RPMI8226 (cell line): ENCODE data around the gene ACBD6.

Experiments used
- DNase-seq: peaks from one replicate; pipeline ENCODE4 v3.0.0-alpha.2; 2015

Gene ACBD6

GRCh38 chr1:180524915-180525714 is 22.7 kb upstream of the ACBD6 start:
- DNase-seq = no peak

- no peak for DNase-seq
Observed at GRCh38 chr1:180524160-180524914, 22.0 kb upstream of the ACBD6 start.

- no peak for DNase-seq
Observed at GRCh38 chr1:180522213-180522515, 19.8 kb upstream of the ACBD6 start.

- DNase-seq = no peak
Observed at GRCh38 chr1:180521474-180522212, 19.3 kb upstream of the ACBD6 start.

GRCh38 chr1:180519846-180520245 is 17.5 kb upstream of the ACBD6 start:
- no peak for DNase-seq

GRCh38 chr1:180515857-180516388 is 13.5 kb upstream of the ACBD6 start:
- peak; percentile 77 for DNase-seq

GRCh38 chr1:180515364-180515763 is 13.0 kb upstream of the ACBD6 start:
- no peak for DNase-seq

- no peak for DNase-seq
Observed at GRCh38 chr1:180513531-180513930, 11.2 kb upstream of the ACBD6 start.

- DNase-seq = no peak
Observed at GRCh38 chr1:180510882-180511281, 8.5 kb upstream of the ACBD6 start.

GRCh38 chr1:180508725-180509097 is 6.3 kb upstream of the ACBD6 start:
- DNase-seq = no peak

- DNase-seq = peak; percentile 20
Observed at GRCh38 chr1:180507795-180508724, 5.7 kb upstream of the ACBD6 start.

GRCh38 chr1:180505732-180506335 is 3.5 kb upstream of the ACBD6 start:
- DNase-seq = no peak

- no peak for DNase-seq
Observed at GRCh38 chr1:180504186-180504585, 1.8 kb upstream of the ACBD6 start.

GRCh38 chr1:180503280-180503862 is 994 bp upstream of the ACBD6 start:
- peak; percentile 29 for DNase-seq

- DNase-seq = peak; percentile 78
Observed at GRCh38 chr1:180501865-180502360, 464 bp downstream of the ACBD6 start.

- DNase-seq = no peak
Observed at GRCh38 chr1:180500689-180501088, 1.7 kb downstream of the ACBD6 start.

GRCh38 chr1:180498594-180498993 is 3.8 kb downstream of the ACBD6 start:
- DNase-seq = no peak

GRCh38 chr1:180497826-180498225 is 4.6 kb downstream of the ACBD6 start:
- DNase-seq = no peak

- no peak for DNase-seq
Observed at GRCh38 chr1:180494370-180494769, 8.0 kb downstream of the ACBD6 start.

GRCh38 chr1:180489976-180490375 is 12.4 kb downstream of the ACBD6 start:
- no peak for DNase-seq

- DNase-seq = no peak
Observed at GRCh38 chr1:180489313-180489712, 13.1 kb downstream of the ACBD6 start.
